Ovary (tissue), 9 donors: Measurements from ENCODE around the gene MIXL1. TPM values are rescaled to one million over a fixed set of nuclear protein-coding genes. Genes with fewer than 3 reads are reported as not detected.
A peak's percentile ranks its signal among the peaks of the same experiment; 100 is the strongest.

Source experiments
- DNase-seq, 5 donors: peaks; one replicate each; pipeline ENCODE4 v3.0.0-alpha.2; 2019 to 2020
- H3K27ac ChIP-seq, 2 donors: fragments of 200-600 bp; one replicate each; pipeline versions ENCODE4 v1.5.1 to v1.8.0; 2019 to 2022
- H3K27me3 ChIP-seq: fragments of 200-600 bp; one replicate; pipeline ENCODE4 v1.8.0; 2022
- H3K36me3 ChIP-seq: fragments of 200-600 bp; sonication (generic); one replicate; pipeline ENCODE4 v1.5.1; 2019
- H3K4me1 ChIP-seq: one replicate; pipeline ENCODE4 v1.8.1; 2013; ENCODE audit warnings: mild to moderate bottlenecking, moderate library complexity; ENCODE audit not compliant: insufficient read depth
- H3K4me3 ChIP-seq: fragments of 200-600 bp; sonication (generic); one replicate; pipeline ENCODE4 v1.5.1; 2017
- H3K9me3 ChIP-seq, 2 donors: fragments of 200-600 bp in 1 of 2; sonication (generic) in 1 of 2; one replicate each; pipeline versions ENCODE4 v1.5.1 to v1.8.1; 2013 to 2019; ENCODE audit warnings: mild to moderate bottlenecking in 1 of 2, moderate library complexity in 1 of 2
- EP300 ChIP-seq: sonication (generic); formaldehyde crosslinking; IDR thresholded peaks from one replicate; pipeline ENCODE4 v1.6.1; 2017; ENCODE audit warnings: antibody characterized with exemption
- POLR2A ChIP-seq: fragments of 450-650 bp; IDR thresholded peaks from one replicate; pipeline ENCODE4 v1.6.1; 2017; ENCODE audit warnings: antibody characterized with exemption, mild to moderate bottlenecking, moderate library complexity
- WGBS, 3 donors: extraction: QIAGEN DNeasy Blood & Tissue Kit in 1 of 3; methylation state at CpG; one replicate each; pipeline versions ENCODE4 v1.1.5 to v1.1.7; 2013 to 2017; 5-methylcytosine and 5-hydroxymethylcytosine counted together
- intact Hi-C, 4 donors: fragments of 100-400 bp; cut with DNase I; formaldehyde crosslinking; loops; one replicate each; pipeline versions ENCODE4 v1.11.0 to v1.15.1; 2022 to 2023
- polyA plus RNA-seq, 2 donors: library from polyadenylated mRNA; stranded (reverse); fragments of 200-250 nt in 1 of 2; fragments of 350-450 nt in 1 of 2; fragmentation: Illumina TruSeq in 1 of 2; extraction: RNeasy Lipid Tissue Mini Kit (QIAGEN cat#74804) in 1 of 2; gene quantifications; one replicate each; pipeline ENCODE4 v1.2.3, GENCODE V29; 2013 to 2014
- total RNA-seq, 7 donors: library from RNA; depleted of rRNA in 2 of 7; stranded (reverse); fragments of >200 nt in 2 of 7; fragmentation: NEBNext Ultra II Directional in 3 of 7; extraction: Animal tissue kit (Norgen Biotek cat#: 25700) in 3 of 7; gene quantifications; one replicate each; pipeline versions ENCODE4 v1.1.0 to v1.2.4, GENCODE V29; 2016 to 2023
- TF ChIP-seq, protein P1 (sequence below), 3 donors: fragments of 450-650 bp in 2 of 3; fragments of 200-600 bp in 1 of 3; IDR thresholded peaks; one replicate each; pipeline versions ENCODE4 v1.5.1 to v1.8.0; 2016 to 2022; ENCODE audit warnings: antibody characterized with exemption in 3 of 3, mild to moderate bottlenecking in 1 of 3
- donor health status: DM: no; HTN: no; CAD: no; lungs with moderate emphysema.
- donor health status: DM: no; HTN: no; CAD: no.
- donor health status: Bipolar disorder and iron deficiency.
- donor health status: DM: yes; HTN: yes; CAD: no.
- donor health status: DM: no; HTN: no; CAD: no.
- donor health status: DM: yes; HTN: yes; CAD: no.

Gene MIXL1
- total and polyA plus RNA-seq, 9 donors = 0.15 to 0.78 (median 0.34) TPM; not detected in 2

DNA sequence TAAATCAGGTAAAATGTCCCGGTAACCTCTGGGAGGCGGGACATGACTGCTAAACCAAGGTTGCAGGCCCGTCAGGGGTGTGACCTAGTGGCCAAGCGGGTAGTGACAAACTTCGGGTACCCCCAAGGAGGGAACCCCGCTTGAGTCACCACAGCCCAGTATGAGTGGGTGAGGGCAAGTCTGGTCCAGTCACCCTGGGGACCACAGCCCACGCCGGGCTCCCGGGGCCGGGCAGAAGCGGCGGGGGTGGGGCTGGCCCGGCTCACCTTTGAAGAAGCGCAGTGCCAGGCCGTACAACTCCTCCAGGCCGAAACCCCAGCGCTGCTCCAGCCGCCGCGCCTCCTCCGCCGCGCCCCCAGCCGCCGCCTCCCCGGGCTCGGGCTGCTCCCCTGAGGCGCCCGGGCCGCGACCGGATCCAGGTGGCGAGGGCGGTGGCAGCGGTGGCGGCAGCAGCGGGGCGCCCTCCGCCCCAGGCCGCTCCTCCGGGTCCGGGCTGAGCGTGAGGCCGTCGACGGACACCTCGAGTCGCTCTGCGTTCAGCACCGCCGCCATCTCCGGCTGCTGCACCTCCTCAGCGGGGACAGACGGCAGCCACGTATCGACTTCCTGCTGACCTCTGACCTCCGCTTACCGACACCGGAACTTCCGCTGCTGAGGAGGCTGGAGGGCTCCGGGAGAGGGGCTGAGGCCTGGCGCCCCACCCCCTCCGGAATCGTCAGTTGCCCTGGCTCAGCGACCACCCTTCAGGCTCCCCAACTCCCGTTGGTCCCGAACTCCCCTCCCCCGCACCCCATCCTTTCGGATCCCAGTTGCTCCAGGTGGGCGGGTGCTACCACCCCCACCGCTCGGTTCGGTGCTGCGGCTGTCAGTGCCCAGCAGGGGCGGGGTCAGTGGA lies 37.1 kb upstream of the MIXL1 start, which contains the start of gene ACBD3:
TSS of gene ACBD3 (minus strand) at position 618 of the 895 bp plus-strand sequence. CDS start at position 552, 66 bp downstream.
- TF ChIP-seq EP300 (no peak), POLR2A (peak; percentile 93)
- TF ChIP-seq, protein P1, sequence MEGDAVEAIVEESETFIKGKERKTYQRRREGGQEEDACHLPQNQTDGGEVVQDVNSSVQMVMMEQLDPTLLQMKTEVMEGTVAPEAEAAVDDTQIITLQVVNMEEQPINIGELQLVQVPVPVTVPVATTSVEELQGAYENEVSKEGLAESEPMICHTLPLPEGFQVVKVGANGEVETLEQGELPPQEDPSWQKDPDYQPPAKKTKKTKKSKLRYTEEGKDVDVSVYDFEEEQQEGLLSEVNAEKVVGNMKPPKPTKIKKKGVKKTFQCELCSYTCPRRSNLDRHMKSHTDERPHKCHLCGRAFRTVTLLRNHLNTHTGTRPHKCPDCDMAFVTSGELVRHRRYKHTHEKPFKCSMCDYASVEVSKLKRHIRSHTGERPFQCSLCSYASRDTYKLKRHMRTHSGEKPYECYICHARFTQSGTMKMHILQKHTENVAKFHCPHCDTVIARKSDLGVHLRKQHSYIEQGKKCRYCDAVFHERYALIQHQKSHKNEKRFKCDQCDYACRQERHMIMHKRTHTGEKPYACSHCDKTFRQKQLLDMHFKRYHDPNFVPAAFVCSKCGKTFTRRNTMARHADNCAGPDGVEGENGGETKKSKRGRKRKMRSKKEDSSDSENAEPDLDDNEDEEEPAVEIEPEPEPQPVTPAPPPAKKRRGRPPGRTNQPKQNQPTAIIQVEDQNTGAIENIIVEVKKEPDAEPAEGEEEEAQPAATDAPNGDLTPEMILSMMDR (IDR thresholded peaks at IDR 0.05) = peak in 1 of 3 donors; percentile 6
- intact Hi-C loops = no loop called here
- H3K27ac ChIP-seq = peak within 1 kb of the TSS; percentile 79 to 93
- H3K27me3 ChIP-seq = no peaks in the 10 kb centered on the region
- no peaks in the 10 kb centered on the region for H3K36me3 ChIP-seq
- peaks cover 6% of the 10 kb centered on the region for H3K4me1 ChIP-seq
- H3K4me3 ChIP-seq = peak within 1 kb of the TSS; percentile 79
- no peaks in the 10 kb centered on the region for H3K9me3 ChIP-seq
- WGBS, 3 donors = 0 to 1% (median 0%) methylated on average over 39 to 75 of the region's 75 CpGs
- DNase-seq = peak; percentile 88 to 91 (median 90)

DNA sequence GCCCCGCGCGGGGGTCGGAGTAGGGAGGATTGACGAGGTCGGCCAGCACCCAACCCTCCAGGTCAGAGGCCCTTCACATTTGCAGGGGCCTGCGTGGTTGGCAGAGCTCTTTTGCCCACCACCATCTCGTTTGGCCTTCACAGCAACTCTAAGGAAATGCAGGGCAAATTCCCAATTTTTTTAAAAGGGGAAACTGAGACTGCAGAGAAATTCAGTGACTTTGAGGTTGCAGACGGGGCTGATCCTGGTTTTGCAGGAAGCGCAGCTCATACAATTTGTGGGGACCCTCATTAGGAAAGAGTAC lies 36.5 kb upstream of the MIXL1 start:
- H3K27ac ChIP-seq = peak overlapping the region; percentile 79 to 93
- no peaks in the 10 kb centered on the region for H3K36me3 ChIP-seq
- peak overlapping the region; percentile 79 for H3K4me3 ChIP-seq
- WGBS, 3 donors = 3 to 4% (median 3%) methylated on average over 10 of the region's 10 CpGs
- no peaks in the 10 kb centered on the region for H3K9me3 ChIP-seq
- intact Hi-C loops = no loop called here
- peaks cover 4% of the 10 kb centered on the region for H3K4me1 ChIP-seq
- TF ChIP-seq EP300 = no peak
- TF ChIP-seq, protein P1 (IDR thresholded peaks at IDR 0.05) = peak in 1 of 3 donors; percentile 3
- DNase-seq = no peak
- H3K27me3 ChIP-seq = no peaks in the 10 kb centered on the region

DNA sequence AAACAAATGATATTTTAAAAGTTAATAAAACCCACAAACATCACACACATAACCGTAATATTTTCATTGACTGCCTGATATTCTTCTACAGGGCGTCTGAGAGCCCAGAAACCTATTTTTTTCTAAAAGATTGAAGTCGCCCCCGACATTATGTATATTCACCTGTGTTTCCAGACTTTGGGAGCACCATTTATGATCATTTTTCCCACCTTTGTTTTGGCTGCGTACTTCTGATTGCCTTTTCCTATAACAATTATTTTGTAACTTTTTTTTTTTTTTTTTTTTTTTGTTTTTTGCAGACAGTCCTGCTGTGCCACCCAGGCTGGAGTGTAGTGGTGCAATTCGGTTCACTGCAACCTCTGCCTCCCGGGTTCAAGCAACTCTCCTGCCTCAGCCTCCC lies 36.1 kb upstream of the MIXL1 start:
- peak overlapping the region in 1 of 2 donors; percentile 93 for H3K27ac ChIP-seq
- no peaks in the 10 kb centered on the region for H3K9me3 ChIP-seq
- TF ChIP-seq, protein P1 (IDR thresholded peaks at IDR 0.05) = no peak
- TF ChIP-seq EP300 = no peak
- TF ChIP-seq POLR2A = no peak
- H3K4me3 ChIP-seq = no peak overlapping the region
- peaks cover under 1% of the 10 kb centered on the region for H3K4me1 ChIP-seq
- no peaks in the 10 kb centered on the region for H3K36me3 ChIP-seq
- H3K27me3 ChIP-seq = no peaks in the 10 kb centered on the region
- whole genome bisulfite sequencing, 3 donors = 54 to 75% (median 71%) methylated on average over 7 of the region's 7 CpGs
- DNase-seq = no peak
- intact Hi-C loops = no loop called here

DNA sequence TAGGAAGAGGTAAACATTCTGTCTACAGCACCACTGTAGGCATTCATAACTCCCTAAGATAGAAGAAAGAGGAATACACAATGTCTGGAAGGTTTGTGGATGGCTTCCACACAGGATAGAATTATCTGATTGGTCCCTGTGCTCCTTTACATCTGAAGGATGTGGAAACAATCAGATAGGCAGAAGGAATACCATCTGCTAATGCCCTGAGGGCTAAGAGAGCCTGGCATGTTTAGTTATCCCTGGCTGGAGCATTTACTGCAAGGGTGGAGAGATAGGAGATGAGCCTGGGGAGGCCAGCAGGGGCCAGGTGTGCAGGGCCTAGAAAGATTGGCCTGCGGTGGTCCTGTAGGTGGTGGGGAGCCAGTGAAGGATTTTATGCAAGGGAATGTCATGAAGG lies 28.3 kb upstream of the MIXL1 start:
- Histone ChIP-seq H3K36me3 (no peaks in the 10 kb centered on the region), H3K4me3 (no peak overlapping the region), H3K27me3 (no peaks in the 10 kb centered on the region), H3K9me3 (no peaks in the 10 kb centered on the region), H3K27ac (no peak overlapping the region), H3K4me1 (no peaks in the 10 kb centered on the region)
- intact Hi-C loops = loop anchor here (5.0 to 10.0 kb wide), 3 partner anchors 68 to 130 kb away; partner anchors contain the start of gene H3-3A (in 1 of the 4)
- TF ChIP-seq POLR2A (no peak), EP300 (no peak)
- TF ChIP-seq, protein P1 (IDR thresholded peaks at IDR 0.05) = no peak
- 84 to 92% (median 88%) methylated on average over 1 of the region's 1 CpG for WGBS, 3 donors
- no peak for DNase-seq
